ENCODE data around the gene ARF3. TPM values are rescaled to one million over a fixed set of nuclear protein-coding genes. Genes with fewer than 3 reads are reported as not detected.

The ARF3 gene
- total RNA-seq, 1 donor from 2014 or later = 47.4 TPM

- DNase-seq (ENCODE audit: low spot score) (no peak), ATAC-seq (no peak)
Observed at GRCh38 chr12:48968467-48968866, 11.2 kb upstream of the ARF3 start.

- no peak for DNase-seq (ENCODE audit: low spot score)
- no peak for ATAC-seq
Observed at GRCh38 chr12:48967991-48968390, 10.7 kb upstream of the ARF3 start.

GRCh38 chr12:48966177-48966895, 9.0 kb upstream of the ARF3 start:
- DNase-seq (ENCODE audit: low spot score) (no peak), ATAC-seq (no peak)

GRCh38 chr12:48965298-48965838, 8.1 kb upstream of the ARF3 start:
- DNase-seq (ENCODE audit: low spot score) (no peak), ATAC-seq (peak; percentile 25)

- no peak for ATAC-seq
- no peak for DNase-seq (ENCODE audit: low spot score)
Observed at GRCh38 chr12:48961801-48962200, 4.5 kb upstream of the ARF3 start.

GRCh38 chr12:48961331-48961730, 4.0 kb upstream of the ARF3 start:
- DNase-seq (ENCODE audit: low spot score) (no peak), ATAC-seq (no peak)

- ATAC-seq (no peak), DNase-seq (ENCODE audit: low spot score) (no peak)
Observed at GRCh38 chr12:48960834-48961233, 3.5 kb upstream of the ARF3 start.

- no peak for DNase-seq (ENCODE audit: low spot score)
- no peak for ATAC-seq
Observed at GRCh38 chr12:48958049-48958388, 732 bp upstream of the ARF3 start.

- peak; percentile 57 for DNase-seq (ENCODE audit: low spot score)
Observed at GRCh38 chr12:48956279-48957140, 777 bp downstream of the ARF3 start.

GRCh38 chr12:48954841-48955501, 2.3 kb downstream of the ARF3 start:
- DNase-seq (ENCODE audit: low spot score) = no peak
- ATAC-seq = no peak

More at GRCh38 chr12:48956279-48957140, 777 bp downstream of the ARF3 start:
- peak; percentile 65 for ATAC-seq

GRCh38 chr12:48954061-48954460, 3.2 kb downstream of the ARF3 start:
- no peak for ATAC-seq
- DNase-seq (ENCODE audit: low spot score) = no peak

GRCh38 chr12:48952691-48953090, 4.6 kb downstream of the ARF3 start:
- ATAC-seq (no peak), DNase-seq (ENCODE audit: low spot score) (no peak)

GRCh38 chr12:48947727-48948126, 9.6 kb downstream of the ARF3 start:
- no peak for ATAC-seq
- DNase-seq (ENCODE audit: low spot score) = no peak

GRCh38 chr12:48946943-48947342, 10.3 kb downstream of the ARF3 start:
- no peak for ATAC-seq
- DNase-seq (ENCODE audit: low spot score) = no peak

GRCh38 chr12:48946205-48946604, 11.1 kb downstream of the ARF3 start:
- no peak for ATAC-seq
- DNase-seq (ENCODE audit: low spot score) = no peak

GRCh38 chr12:48943221-48943620, 14.1 kb downstream of the ARF3 start:
- no peak for DNase-seq (ENCODE audit: low spot score)
- no peak for ATAC-seq

- ATAC-seq (no peak), DNase-seq (ENCODE audit: low spot score) (no peak)
Observed at GRCh38 chr12:48940181-48940580, 17.1 kb downstream of the ARF3 start.

GRCh38 chr12:48938805-48939204, 18.5 kb downstream of the ARF3 start:
- DNase-seq (ENCODE audit: low spot score) (no peak), ATAC-seq (no peak)

GRCh38 chr12:48937170-48937569, 20.1 kb downstream of the ARF3 start:
- ATAC-seq (no peak), DNase-seq (ENCODE audit: low spot score) (no peak)

GRCh38 chr12:48936379-48936979, 20.8 kb downstream of the ARF3 start:
- DNase-seq (ENCODE audit: low spot score) (peak; percentile 68), ATAC-seq (peak; percentile 89)

- no peak for DNase-seq (ENCODE audit: low spot score)
- ATAC-seq = no peak
Observed at GRCh38 chr12:48934312-48934706, 23.0 kb downstream of the ARF3 start.

All from left lobe of liver (tissue), 2 donors.